MCF 10A (cell line): ENCODE measurements around the gene SCARB2. TPM values are rescaled to one million over a fixed set of nuclear protein-coding genes. Genes with fewer than 3 reads are reported as not detected.

ENCODE experiments used
- BruUV-seq: library from RNA; stranded (reverse); fragments of 400-500 nt; replicated peaks from 2 replicates; lab custom pipeline; 2021; lab: Mats Ljungman, UMichigan
- CTCF ChIA-PET: fragments of 300-600 bp; sonication (Branson Sonifier 250); formaldehyde crosslinking; extraction: SDS; loops from one replicate; lab custom pipeline; 2021; ENCODE audit warnings: antibody characterized with exemption, inconsistent platforms; lab: Yijun Ruan, JAX
- POLR2A ChIA-PET: fragments of 300-600, 350-650 bp; sonication (Branson Sonifier 250); formaldehyde crosslinking; extraction: SDS; loops from one replicate; lab custom pipeline; 2020; ENCODE audit warnings: antibody characterized with exemption, inconsistent platforms; lab: Yijun Ruan, JAX
- DNase-seq: peaks from one replicate; pipeline ENCODE4 v3.0.0-alpha.2; 2018; ENCODE audit not compliant: unreplicated experiment
- H3K27ac Mint-ChIP-seq: one replicate; pipeline ENCODE4 v1.8.0; 2022; ENCODE audit warnings: mild to moderate bottlenecking, low read depth, mixed read lengths; ENCODE audit not compliant: unreplicated experiment
- H3K27me3 Mint-ChIP-seq: one replicate; pipeline ENCODE4 v1.8.0; 2022; ENCODE audit warnings: mixed read lengths; ENCODE audit not compliant: insufficient read depth, unreplicated experiment
- H3K36me3 Mint-ChIP-seq: one replicate; pipeline ENCODE4 v1.8.0; 2022; ENCODE audit warnings: mild to moderate bottlenecking, moderate library complexity, mixed read lengths; ENCODE audit not compliant: insufficient read depth, unreplicated experiment
- H3K4me1 Mint-ChIP-seq: one replicate; pipeline ENCODE4 v1.8.0; 2022; ENCODE audit warnings: mixed read lengths; ENCODE audit not compliant: insufficient read depth, unreplicated experiment
- H3K4me3 Mint-ChIP-seq: one replicate; pipeline ENCODE4 v1.8.0; 2022; ENCODE audit warnings: mild to moderate bottlenecking, moderate library complexity, mixed read lengths; ENCODE audit not compliant: unreplicated experiment
- H3K9me3 Mint-ChIP-seq: one replicate; pipeline ENCODE4 v1.8.0; 2022; ENCODE audit warnings: mixed read lengths; ENCODE audit not compliant: unreplicated experiment
- intact Hi-C: fragments of 100-400 bp; cut with micrococcal nuclease; formaldehyde crosslinking; loops from 2 replicates; pipeline ENCODE4 v1.14.1; 2022
- total RNA-seq: library from RNA; stranded (reverse); gene quantifications from 2 replicates; pipeline ENCODE4 v1.2.3, GENCODE V29; 2022
- TF ChIP-seq, protein P1 (sequence below): fragments of 200-600 bp; IDR thresholded peaks from one replicate; pipeline ENCODE4 v1.8.0; 2022; ENCODE audit warnings: antibody characterized with exemption, mild to moderate bottlenecking; ENCODE audit not compliant: unreplicated experiment

Gene SCARB2
- total RNA-seq, 1 experiment from 2014 or later, result 67.2 TPM

DNA sequence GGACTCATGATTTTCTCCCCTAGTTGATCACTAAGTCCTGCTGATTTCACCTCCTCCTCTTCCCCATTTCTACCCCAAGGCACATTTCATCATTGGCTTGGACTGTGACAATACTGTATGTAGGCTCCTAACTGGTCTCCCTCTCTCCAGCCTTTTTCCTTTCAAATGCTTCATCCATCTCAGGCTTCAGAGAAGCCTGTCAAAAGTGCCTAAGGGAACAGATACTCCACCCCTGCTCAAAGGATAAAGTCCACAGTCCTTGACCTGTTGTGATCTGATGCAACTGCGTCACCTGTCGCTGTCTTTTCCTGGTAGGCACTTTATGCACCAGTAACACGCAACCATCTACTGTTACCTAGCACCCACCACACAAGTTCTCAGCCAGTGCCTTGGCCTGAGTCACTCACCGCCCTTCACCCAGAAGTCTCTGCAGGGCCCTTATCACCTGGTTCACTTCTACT is 12.8 kb downstream of the SCARB2 start:
- Mint-ChIP-seq H3K4me1 (peaks cover 21% of the 10 kb centered on the region), H3K4me3 (no peak overlapping the region), H3K9me3 (no peaks in the 10 kb centered on the region), H3K27me3 (no peaks in the 10 kb centered on the region), H3K27ac (peak overlapping the region; percentile 8), H3K36me3 (peaks cover 10% of the 10 kb centered on the region)
- no peak for DNase-seq
- intact Hi-C loops, result no loop called here
- POLR2A ChIA-PET, result interaction anchor here (4.7 kb wide), 1 partner anchor 11 kb away, joined by 90 read pairs; the partner anchor contains the start of gene SCARB2
- no TSS peak for BruUV-seq
- TF ChIP-seq, protein P1, sequence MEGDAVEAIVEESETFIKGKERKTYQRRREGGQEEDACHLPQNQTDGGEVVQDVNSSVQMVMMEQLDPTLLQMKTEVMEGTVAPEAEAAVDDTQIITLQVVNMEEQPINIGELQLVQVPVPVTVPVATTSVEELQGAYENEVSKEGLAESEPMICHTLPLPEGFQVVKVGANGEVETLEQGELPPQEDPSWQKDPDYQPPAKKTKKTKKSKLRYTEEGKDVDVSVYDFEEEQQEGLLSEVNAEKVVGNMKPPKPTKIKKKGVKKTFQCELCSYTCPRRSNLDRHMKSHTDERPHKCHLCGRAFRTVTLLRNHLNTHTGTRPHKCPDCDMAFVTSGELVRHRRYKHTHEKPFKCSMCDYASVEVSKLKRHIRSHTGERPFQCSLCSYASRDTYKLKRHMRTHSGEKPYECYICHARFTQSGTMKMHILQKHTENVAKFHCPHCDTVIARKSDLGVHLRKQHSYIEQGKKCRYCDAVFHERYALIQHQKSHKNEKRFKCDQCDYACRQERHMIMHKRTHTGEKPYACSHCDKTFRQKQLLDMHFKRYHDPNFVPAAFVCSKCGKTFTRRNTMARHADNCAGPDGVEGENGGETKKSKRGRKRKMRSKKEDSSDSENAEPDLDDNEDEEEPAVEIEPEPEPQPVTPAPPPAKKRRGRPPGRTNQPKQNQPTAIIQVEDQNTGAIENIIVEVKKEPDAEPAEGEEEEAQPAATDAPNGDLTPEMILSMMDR, result no peak
- CTCF ChIA-PET, result interaction anchor here (1.9 kb wide), 1 partner anchor 21 kb away, joined by 10 read pairs; no protein-coding TSS in a partner anchor

DNA sequence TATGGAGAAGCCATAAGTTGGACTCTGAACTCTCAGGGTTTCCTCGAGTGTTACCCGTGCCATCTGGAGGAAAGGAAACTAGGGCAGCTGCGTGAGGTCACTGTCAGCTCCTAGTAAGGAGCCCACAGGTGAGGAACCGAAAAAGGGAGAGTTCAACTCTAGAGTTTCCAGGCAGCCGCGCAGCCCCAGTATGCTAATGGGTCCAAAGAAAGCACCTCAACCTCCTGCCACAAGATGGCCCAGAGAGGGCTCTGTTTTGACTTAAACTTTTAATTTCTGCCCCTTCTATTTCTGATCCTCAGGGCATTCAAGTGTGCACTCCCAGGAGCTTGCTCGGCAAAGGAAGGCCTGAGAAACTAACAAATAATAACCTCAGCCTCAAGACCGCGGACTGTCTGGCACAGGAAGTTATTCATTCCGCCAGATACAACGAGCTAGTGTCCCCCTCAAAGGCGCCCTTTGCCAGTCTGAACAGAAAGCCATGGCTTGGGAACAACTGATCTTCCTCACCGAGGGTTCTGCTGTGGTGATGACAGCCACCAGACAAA is 13.9 kb downstream of the SCARB2 start:
- H3K4me1 Mint-ChIP-seq, result peaks cover 25% of the 10 kb centered on the region
- no TSS peak for BruUV-seq
- no peaks in the 10 kb centered on the region for H3K27me3 Mint-ChIP-seq
- H3K27ac Mint-ChIP-seq, result peak overlapping the region; percentile 47
- H3K4me3 Mint-ChIP-seq, result no peak overlapping the region
- intact Hi-C loops, result no loop called here
- no peak for DNase-seq
- H3K9me3 Mint-ChIP-seq, result no peaks in the 10 kb centered on the region
- ChIA-PET CTCF (interaction anchor here (0.9 to 1.9 kb wide), 4 partner anchors 10 to 106 kb away, joined by 3 to 10 read pairs (median 3); no protein-coding TSS in a partner anchor), POLR2A (interaction anchor here (1.4 to 4.7 kb wide), 3 partner anchors 12 to 104 kb away, joined by 3 to 90 read pairs (median 4); partner anchors contain the start of genes NUP54 and SCARB2)
- H3K36me3 Mint-ChIP-seq, result peaks cover 9% of the 10 kb centered on the region
- TF ChIP-seq, protein P1, result no peak

DNA sequence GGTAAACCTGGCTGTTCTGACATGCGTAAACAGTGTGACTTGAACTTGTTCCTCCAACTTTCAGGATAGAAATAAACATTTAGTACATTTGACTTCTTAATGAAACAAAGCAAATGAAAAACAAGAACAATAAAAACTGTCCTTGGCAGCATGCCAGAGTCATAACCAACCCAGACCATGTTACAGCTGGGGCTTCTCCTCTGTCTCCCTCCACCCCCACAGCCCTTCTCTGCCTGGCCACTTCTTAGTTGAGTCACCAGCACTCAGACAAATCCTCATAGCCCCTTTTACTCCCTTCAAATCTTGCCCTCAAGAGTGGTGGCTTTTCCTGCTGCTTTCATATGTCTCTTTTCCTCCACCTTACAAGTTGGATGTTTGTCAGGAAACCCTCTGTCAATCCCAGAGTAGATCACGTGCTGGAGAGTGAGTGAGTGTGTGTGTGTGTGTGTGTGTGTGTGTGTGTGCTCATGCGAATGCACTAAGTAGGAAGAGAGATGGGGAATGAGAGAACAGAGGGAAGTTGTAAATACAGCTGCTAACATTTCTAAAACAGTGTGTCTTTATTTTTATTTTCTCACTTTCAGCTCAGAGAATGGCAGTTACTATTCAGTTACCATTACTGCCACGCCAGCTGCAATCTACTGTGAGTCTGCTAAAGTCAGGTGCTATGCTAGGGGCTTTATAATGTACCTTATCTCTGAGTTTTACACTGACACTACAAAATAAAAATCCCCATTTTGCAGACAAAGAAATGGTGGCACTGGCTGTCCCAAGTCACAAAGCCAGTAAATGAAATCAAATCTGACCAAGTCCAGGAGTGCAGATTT is 15.0 kb downstream of the SCARB2 start:
- H3K27ac Mint-ChIP-seq, result peak overlapping the region; percentile 94
- H3K36me3 Mint-ChIP-seq, result peaks cover 10% of the 10 kb centered on the region
- peaks cover 36% of the 10 kb centered on the region for H3K4me1 Mint-ChIP-seq
- TF ChIP-seq, protein P1, result no peak
- BruUV-seq, result no TSS peak
- no peaks in the 10 kb centered on the region for H3K27me3 Mint-ChIP-seq
- DNase-seq, result peak; percentile 73
- intact Hi-C loops, result loop anchor here (1.0 kb wide), 1 partner anchor 15 kb away; the partner anchor contains the start of gene SCARB2
- ChIA-PET POLR2A (interaction anchor here (0.6 to 4.7 kb wide), 5 partner anchors 13 to 467 kb away, joined by 3 to 90 read pairs (median 4); partner anchors contain the start of genes NUP54 and SCARB2), CTCF (interaction anchor here (0.9 kb wide), 1 partner anchor 19 kb away, joined by 5 read pairs; no protein-coding TSS in a partner anchor)
- H3K9me3 Mint-ChIP-seq, result no peaks in the 10 kb centered on the region
- peak overlapping the region; percentile 17 for H3K4me3 Mint-ChIP-seq
